Loucy (cell line): ENCODE results near the gene CAST.

Experiments
- H2AFZ ChIP-seq: fragments of 200-600 bp; sonication (generic); 2 replicates; pipeline ENCODE4 v1.6.0; 2016; ENCODE audit warnings: antibody characterized with exemption, mild to moderate bottlenecking, low read length, moderate library complexity
- H3F3A ChIP-seq: fragments of 200-600 bp; 2 replicates; pipeline ENCODE4 v1.6.0; 2016; ENCODE audit warnings: antibody characterized with exemption, low read depth, mild to moderate bottlenecking
- H3K27me3 ChIP-seq: fragments of 200-600 bp; sonication (generic); 2 replicates; pipeline ENCODE4 v1.6.1; 2014; ENCODE audit warnings: low read length, mild to moderate bottlenecking; ENCODE audit not compliant: insufficient read depth, poor library complexity, severe bottlenecking
- H3K36me3 ChIP-seq: fragments of 200-600 bp; sonication (generic); 2 replicates; pipeline ENCODE4 v1.6.1; 2016; ENCODE audit warnings: low read length; ENCODE audit not compliant: insufficient read depth
- H3K4me1 ChIP-seq: fragments of 200-600 bp; sonication (generic); 2 replicates; pipeline ENCODE4 v1.5.1; 2014; ENCODE audit warnings: low read length, mild to moderate bottlenecking; ENCODE audit not compliant: insufficient read depth, poor library complexity, severe bottlenecking
- H3K4me2 ChIP-seq: fragments of 200-600 bp; sonication (generic); 2 replicates; pipeline ENCODE4 v1.6.0; 2014; ENCODE audit warnings: antibody characterized with exemption, low read length, low read depth, mild to moderate bottlenecking; ENCODE audit not compliant: poor library complexity, severe bottlenecking
- H3K4me3 ChIP-seq: fragments of 200-600 bp; sonication (generic); 2 replicates; pipeline ENCODE4 v1.5.1; 2014; ENCODE audit warnings: low read length, mild to moderate bottlenecking, mixed read lengths; ENCODE audit not compliant: poor library complexity, severe bottlenecking
- H3K79me2 ChIP-seq: fragments of 200-600 bp; sonication (generic); 2 replicates; pipeline ENCODE4 v1.6.1; 2014; ENCODE audit warnings: low read length; ENCODE audit not compliant: insufficient read depth
- H3K9ac ChIP-seq: fragments of 200-600 bp; sonication (generic); 2 replicates; pipeline ENCODE4 v1.6.0; 2014; ENCODE audit warnings: mild to moderate bottlenecking, low read depth, low read length, moderate library complexity; ENCODE audit not compliant: poor library complexity, severe bottlenecking
- H3K9me2 ChIP-seq: fragments of 200-600 bp; sonication (generic); replicated peaks from 2 replicates; pipeline ENCODE4 v1.6.1; 2016; ENCODE audit warnings: low read depth, low read length, mixed read lengths
- H3K9me3 ChIP-seq: fragments of 200-600 bp; sonication (generic); 2 replicates; pipeline ENCODE4 v1.6.1; 2014; ENCODE audit warnings: mild to moderate bottlenecking, antibody characterized with exemption, low read length, low read depth; ENCODE audit not compliant: insufficient read depth
- H4K20me1 ChIP-seq: fragments of 200-600 bp; sonication (generic); 2 replicates; pipeline ENCODE4 v1.6.0; 2014; ENCODE audit warnings: antibody characterized with exemption, low read length, mild to moderate bottlenecking; ENCODE audit not compliant: insufficient read depth, poor library complexity, severe bottlenecking
- EZH2phosphoT487 ChIP-seq: fragments of 200-600 bp; IDR thresholded peaks from 2 replicates; pipeline ENCODE4 v1.6.1; 2018; ENCODE audit warnings: antibody characterized with exemption, mild to moderate bottlenecking, moderate library complexity, borderline replicate concordance
- TF ChIP-seq, protein P1 (sequence below): fragments of 200-600 bp; sonication (generic); conservative IDR thresholded peaks from 2 replicates; pipeline ENCODE4 v1.5.1; 2014; ENCODE audit warnings: mild to moderate bottlenecking, antibody characterized with exemption, low read length

The CAST gene

DNA sequence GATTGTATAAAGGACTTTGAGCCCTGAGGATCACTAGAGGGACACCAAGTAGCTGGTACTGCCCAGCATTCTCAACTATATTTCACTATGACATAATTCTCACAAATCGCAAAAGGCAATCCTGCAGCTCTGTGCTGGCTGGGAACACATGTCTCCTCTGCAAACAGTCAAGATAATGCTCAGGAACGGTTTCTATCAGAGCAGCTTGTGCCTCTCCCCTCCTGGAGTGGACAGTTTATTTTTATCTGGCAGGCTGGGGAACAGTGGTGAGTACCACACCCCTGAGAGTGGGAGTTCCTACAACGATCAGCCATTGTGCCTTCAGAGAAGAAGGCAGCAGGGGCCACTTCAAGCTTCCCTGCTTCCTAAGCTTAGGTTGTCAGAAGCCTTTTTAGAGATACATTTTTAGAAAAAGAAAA is 79.7 kb downstream of the CAST start:
- Histone ChIP-seq H2AFZ (no peak overlapping the region), H4K20me1 (no peaks in the 10 kb centered on the region), H3K9me3 (no peaks in the 10 kb centered on the region), H3K36me3 (peaks cover 48% of the 10 kb centered on the region; the same call in 1 of the 2 replicates), H3K9me2 (no peaks in the 10 kb centered on the region), H3K9ac (no peak overlapping the region), H3K27me3 (no peaks in the 10 kb centered on the region), H3F3A (peaks cover 6% of the 10 kb centered on the region; the same call in 1 of the 2 replicates), H3K79me2 (no peaks in the 10 kb centered on the region), H3K4me3 (no peak overlapping the region), H3K4me2 (no peak overlapping the region), H3K4me1 (peaks cover 33% of the 10 kb centered on the region)
- no peak for TF ChIP-seq EZH2phosphoT487
- TF ChIP-seq, protein P1, sequence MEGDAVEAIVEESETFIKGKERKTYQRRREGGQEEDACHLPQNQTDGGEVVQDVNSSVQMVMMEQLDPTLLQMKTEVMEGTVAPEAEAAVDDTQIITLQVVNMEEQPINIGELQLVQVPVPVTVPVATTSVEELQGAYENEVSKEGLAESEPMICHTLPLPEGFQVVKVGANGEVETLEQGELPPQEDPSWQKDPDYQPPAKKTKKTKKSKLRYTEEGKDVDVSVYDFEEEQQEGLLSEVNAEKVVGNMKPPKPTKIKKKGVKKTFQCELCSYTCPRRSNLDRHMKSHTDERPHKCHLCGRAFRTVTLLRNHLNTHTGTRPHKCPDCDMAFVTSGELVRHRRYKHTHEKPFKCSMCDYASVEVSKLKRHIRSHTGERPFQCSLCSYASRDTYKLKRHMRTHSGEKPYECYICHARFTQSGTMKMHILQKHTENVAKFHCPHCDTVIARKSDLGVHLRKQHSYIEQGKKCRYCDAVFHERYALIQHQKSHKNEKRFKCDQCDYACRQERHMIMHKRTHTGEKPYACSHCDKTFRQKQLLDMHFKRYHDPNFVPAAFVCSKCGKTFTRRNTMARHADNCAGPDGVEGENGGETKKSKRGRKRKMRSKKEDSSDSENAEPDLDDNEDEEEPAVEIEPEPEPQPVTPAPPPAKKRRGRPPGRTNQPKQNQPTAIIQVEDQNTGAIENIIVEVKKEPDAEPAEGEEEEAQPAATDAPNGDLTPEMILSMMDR = no peak

DNA sequence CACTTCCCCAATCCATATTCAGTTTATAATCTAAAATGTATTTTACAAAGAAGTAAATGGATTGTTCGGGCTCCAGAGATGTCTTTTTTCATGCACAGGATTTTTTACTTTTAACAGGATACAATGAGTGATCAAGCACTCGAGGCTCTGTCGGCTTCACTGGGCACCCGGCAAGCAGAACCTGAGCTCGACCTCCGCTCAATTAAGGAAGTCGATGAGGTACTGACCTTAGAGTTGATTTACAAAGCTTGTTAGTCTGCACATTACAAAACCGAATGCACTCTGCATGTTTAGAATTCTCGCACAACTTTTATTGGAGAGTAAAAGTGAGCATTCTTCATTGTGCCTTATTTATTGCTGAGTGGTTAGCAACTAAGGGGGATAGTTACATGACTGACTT is 80.4 kb downstream of the CAST start:
- no peaks in the 10 kb centered on the region for H3K27me3 ChIP-seq
- no peaks in the 10 kb centered on the region for H4K20me1 ChIP-seq
- H3K4me3 ChIP-seq = no peak overlapping the region
- peaks cover 6% of the 10 kb centered on the region; the same call in 1 of the 2 replicates for H3F3A ChIP-seq
- H3K9ac ChIP-seq = no peak overlapping the region
- H3K79me2 ChIP-seq = no peaks in the 10 kb centered on the region
- TF ChIP-seq EZH2phosphoT487 = no peak
- H3K4me2 ChIP-seq = no peak overlapping the region
- H3K36me3 ChIP-seq = peaks cover 49% of the 10 kb centered on the region; the same call in 1 of the 2 replicates
- no peak overlapping the region for H2AFZ ChIP-seq
- no peaks in the 10 kb centered on the region for H3K9me2 ChIP-seq
- H3K9me3 ChIP-seq = no peaks in the 10 kb centered on the region
- peaks cover 33% of the 10 kb centered on the region for H3K4me1 ChIP-seq

DNA sequence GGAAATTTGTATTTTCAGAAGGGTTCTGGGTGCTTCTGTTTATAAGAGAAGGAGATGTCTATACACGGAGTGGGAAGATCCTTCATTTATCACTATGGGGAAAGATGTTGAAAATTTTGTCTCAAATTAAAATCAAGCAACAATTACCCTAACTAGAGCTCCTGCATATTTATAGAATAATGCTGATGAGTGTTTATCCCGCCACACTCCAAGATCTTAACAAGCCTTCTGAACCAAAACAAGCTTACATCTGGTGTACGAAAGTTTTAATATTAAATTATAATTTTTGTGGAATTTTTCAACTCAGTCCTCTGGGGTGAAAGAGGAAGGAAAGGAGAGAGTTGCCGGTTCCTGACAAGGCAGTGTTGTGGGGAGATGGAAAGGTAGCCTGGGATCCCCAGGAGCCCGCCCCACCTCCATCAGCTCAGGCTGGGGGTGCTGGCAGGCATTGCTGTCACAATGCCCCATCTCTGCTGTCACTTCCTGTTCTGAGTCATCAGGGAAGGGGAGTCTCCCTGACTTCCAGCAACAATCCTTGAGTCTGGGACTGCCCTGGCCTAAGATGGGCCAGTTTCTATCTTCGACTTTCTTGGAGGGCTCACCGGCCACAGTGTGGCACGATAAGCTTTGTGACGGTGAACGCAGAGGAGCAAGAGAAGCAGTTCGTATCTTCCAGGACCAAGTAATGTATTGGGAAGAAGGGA is 81.0 kb downstream of the CAST start:
- no peak overlapping the region for H2AFZ ChIP-seq
- H3K4me3 ChIP-seq = no peak overlapping the region
- TF ChIP-seq EZH2phosphoT487 = no peak
- TF ChIP-seq, protein P1 = no peak
- H3K36me3 ChIP-seq = peaks cover 47% of the 10 kb centered on the region; the same call in 1 of the 2 replicates
- H3K27me3 ChIP-seq = no peaks in the 10 kb centered on the region
- no peak overlapping the region for H3K9ac ChIP-seq
- H4K20me1 ChIP-seq = no peaks in the 10 kb centered on the region
- no peaks in the 10 kb centered on the region for H3K79me2 ChIP-seq
- no peaks in the 10 kb centered on the region for H3K9me2 ChIP-seq
- H3K4me2 ChIP-seq = no peak overlapping the region
- H3F3A ChIP-seq = peaks cover 6% of the 10 kb centered on the region; the same call in 1 of the 2 replicates
- H3K9me3 ChIP-seq = no peaks in the 10 kb centered on the region
- peaks cover 33% of the 10 kb centered on the region for H3K4me1 ChIP-seq
